ENCODE results near the gene NOL9.
"Not testable (repeated sequence)": the region's sequence is repeated elsewhere in the genome, so short reads cannot be mapped to it uniquely, and the experiment has no call there.

Gene NOL9

GRCh38 chr1:6554031-6554906, at the start of gene NOL9:
Gene NOL9 (minus strand): TSS chr1:6554513. CDS start chr1:6554502, 11 bp downstream.
- DNase-seq, result peak; percentile 96

GRCh38 chr1:6603238-6603914, 49.1 kb upstream of the NOL9 start:
- DNase-seq, result peak; percentile 68

GRCh38 chr1:6602669-6603237, 48.4 kb upstream of the NOL9 start, which contains the start of gene KLHL21:
Gene KLHL21 (minus strand): TSS chr1:6602869. CDS start chr1:6602817, 52 bp downstream.
- DNase-seq, result peak; percentile 93

GRCh38 chr1:6601923-6602668, 47.8 kb upstream of the NOL9 start:
- DNase-seq, result no peak

GRCh38 chr1:6601049-6601922, 47.0 kb upstream of the NOL9 start:
- peak; percentile 90 for DNase-seq

GRCh38 chr1:6600410-6601048, 46.2 kb upstream of the NOL9 start:
- no peak for DNase-seq

- not testable (repeated sequence) for DNase-seq
Measured at GRCh38 chr1:6599991-6600390, 45.7 kb upstream of the NOL9 start.

- peak; percentile 63 for DNase-seq
Measured at GRCh38 chr1:6599141-6599975, 45.0 kb upstream of the NOL9 start.

GRCh38 chr1:6597777-6598131, 43.4 kb upstream of the NOL9 start:
- DNase-seq, result no peak

GRCh38 chr1:6596886-6597776, 42.8 kb upstream of the NOL9 start:
- no peak for DNase-seq

- no peak for DNase-seq
Measured at GRCh38 chr1:6596351-6596750, 42.0 kb upstream of the NOL9 start.

- DNase-seq, result no peak
Measured at GRCh38 chr1:6594977-6595740, 40.8 kb upstream of the NOL9 start.

GRCh38 chr1:6593810-6594209, 39.5 kb upstream of the NOL9 start:
- no peak for DNase-seq

- DNase-seq, result no peak
Measured at GRCh38 chr1:6592865-6593593, 38.7 kb upstream of the NOL9 start.

GRCh38 chr1:6592441-6592840, 38.1 kb upstream of the NOL9 start:
- no peak for DNase-seq

GRCh38 chr1:6591644-6592043, 37.3 kb upstream of the NOL9 start:
- DNase-seq, result no peak

GRCh38 chr1:6591222-6591621, 36.9 kb upstream of the NOL9 start:
- DNase-seq, result no peak

GRCh38 chr1:6590046-6590445, 35.7 kb upstream of the NOL9 start:
- no peak for DNase-seq
